H1 (cell line): ENCODE measurements around the gene UNK. TPM values are rescaled to one million over a fixed set of nuclear protein-coding genes. Genes with fewer than 3 reads are reported as not detected.

ENCODE experiments used
- CTCF ChIA-PET: fragments of 300-600 bp; sonication (Branson Sonifier 250); formaldehyde crosslinking; loops from one replicate; lab custom pipeline; 2021; ENCODE audit not compliant: partially characterized antibody; lab: Charles Lee
- POLR2A ChIA-PET: fragments of 300-600 bp; sonication (Branson Sonifier 250); formaldehyde crosslinking; loops from one replicate; lab custom pipeline; 2021; ENCODE audit warnings: inconsistent platforms; ENCODE audit not compliant: partially characterized antibody; lab: Charles Lee
- DNase-seq, 2 experiments: peaks; one replicate each; pipeline versions ENCODE4 v3.0.0 to v3.0.0-alpha.2; 2010 to 2022; ENCODE audit warnings: low spot score in 2 of 2, low read depth in 1 of 2, mixed read lengths in 1 of 2
- FAIRE-seq: peaks from 2 replicates; lab custom pipeline; 2011; peaks lifted over from hg19 to GRCh38; lab: Jason Lieb, UNC
- H2AFZ ChIP-seq: 2 replicates; pipeline ENCODE4 v1.8.1; 2012; ENCODE audit warnings: low read length, inconsistent platforms
- H2AK5ac ChIP-seq: 2 replicates; pipeline ENCODE4 v1.6.1; 2013; ENCODE audit warnings: low read depth, low read length
- H2BK120ac ChIP-seq: replicated peaks from 2 replicates; pipeline ENCODE3; 2013; ENCODE audit warnings: low read depth, low read length, inconsistent platforms
- H2BK12ac ChIP-seq: 2 replicates; pipeline ENCODE4 v1.6.1; 2013; ENCODE audit warnings: low read depth, low read length
- H2BK15ac ChIP-seq: 2 replicates; pipeline ENCODE4 v1.6.1; 2013; ENCODE audit warnings: low read length
- H2BK20ac ChIP-seq: 2 replicates; pipeline ENCODE4 v1.6.1; 2013; ENCODE audit warnings: low read length
- H2BK5ac ChIP-seq: 2 replicates; pipeline ENCODE4 v1.6.1; 2013; ENCODE audit warnings: low read depth, low read length
- H3K14ac ChIP-seq: 2 replicates; pipeline ENCODE4 v1.6.1; 2013; ENCODE audit warnings: inconsistent platforms; ENCODE audit not compliant: insufficient read length
- H3K18ac ChIP-seq: 2 replicates; pipeline ENCODE4 v1.6.1; 2013; ENCODE audit warnings: low read length; ENCODE audit errors: extremely low read depth
- H3K23ac ChIP-seq: 2 replicates; pipeline ENCODE4 v1.6.1; 2013; ENCODE audit warnings: inconsistent platforms; ENCODE audit not compliant: insufficient read length
- H3K23me2 ChIP-seq: 2 replicates; pipeline ENCODE4 v1.6.1; 2013; ENCODE audit warnings: low read depth, low read length
- H3K27ac ChIP-seq: 2 replicates; pipeline ENCODE4 v1.6.1; 2011; ENCODE audit warnings: low read depth, low read length, inconsistent platforms
- H3K27me3 ChIP-seq, 4 experiments: replicated peaks in 1 of 4; 1 replicate in 1 of 4; 2 replicates in 3 of 4; pipeline versions ENCODE4 v1.6.1 to v1.8.1; 2011 to 2013; ENCODE audit warnings: low read length in 3 of 4, mild to moderate bottlenecking in 3 of 4, inconsistent platforms in 2 of 4, mixed read lengths in 2 of 4, moderate library complexity in 1 of 4; ENCODE audit not compliant: control insufficient read depth in 3 of 4, insufficient read depth in 3 of 4; ENCODE audit errors: extremely low read depth in 1 of 4
- H3K36me3 ChIP-seq, 4 experiments: 2 replicates each; pipeline versions ENCODE4 v1.6.1 to v1.8.1; 2011 to 2013; ENCODE audit warnings: mild to moderate bottlenecking in 4 of 4, low read length in 3 of 4, moderate library complexity in 2 of 4, control low read depth in 1 of 4, inconsistent platforms in 1 of 4; ENCODE audit not compliant: insufficient read depth in 4 of 4, control insufficient read depth in 2 of 4
- H3K4ac ChIP-seq: replicated peaks from 2 replicates; pipeline ENCODE3; 2013; ENCODE audit warnings: low read length, low read depth, mixed read lengths, inconsistent platforms; ENCODE audit not compliant: insufficient read length
- H3K4me1 ChIP-seq, 4 experiments: replicated peaks in 1 of 4; 1 replicate in 1 of 4; 2 replicates in 3 of 4; pipeline versions ENCODE4 v1.6.1 to v1.8.1; 2011 to 2013; ENCODE audit warnings: low read length in 3 of 4, inconsistent platforms in 2 of 4, mixed read lengths in 1 of 4; ENCODE audit not compliant: insufficient read depth in 4 of 4, control insufficient read depth in 3 of 4
- H3K4me2 ChIP-seq, 2 experiments: 2 replicates each; pipeline versions ENCODE4 v1.6.1 to v1.8.1; 2011 to 2013; ENCODE audit warnings: low read depth in 2 of 2, low read length in 2 of 2, control low read depth in 1 of 2, inconsistent platforms in 1 of 2, mild to moderate bottlenecking in 1 of 2; ENCODE audit not compliant: insufficient read depth in 1 of 2
- H3K4me3 ChIP-seq, 4 experiments: fragments of 200-600, 300-600 bp in 1 of 4; sonication (generic), shearing (Covaris generic), sonication (Bioruptor Twin) in 1 of 4; 2 replicates each; pipeline versions ENCODE4 v1.5.1 to v1.8.1; 2011 to 2016; ENCODE audit warnings: low read length in 4 of 4, low read depth in 3 of 4, control low read depth in 2 of 4, inconsistent platforms in 2 of 4, mild to moderate bottlenecking in 2 of 4, mixed read lengths in 1 of 4, moderate library complexity in 1 of 4; ENCODE audit not compliant: insufficient read depth in 2 of 4; ENCODE audit errors: extremely low read depth in 1 of 4
- H3K56ac ChIP-seq: replicated peaks from 2 replicates; pipeline ENCODE3; 2013; ENCODE audit warnings: low read depth, mild to moderate bottlenecking, mixed read lengths, low read length, inconsistent platforms; ENCODE audit not compliant: insufficient read length
- H3K79me1 ChIP-seq: 2 replicates; pipeline ENCODE4 v1.6.1; 2013; ENCODE audit warnings: low read depth, low read length, control low read depth
- H3K79me2 ChIP-seq, 2 experiments: 2 replicates each; pipeline versions ENCODE4 v1.6.1 to v1.8.1; 2012 to 2013; ENCODE audit warnings: low read length in 2 of 2, mild to moderate bottlenecking in 2 of 2, inconsistent platforms in 1 of 2; ENCODE audit not compliant: insufficient read depth in 2 of 2, control insufficient read depth in 1 of 2
- H3K9ac ChIP-seq, 4 experiments: replicated peaks in 1 of 4; 1 replicate in 1 of 4; 2 replicates in 3 of 4; pipeline versions ENCODE4 v1.6.1 to v1.8.1; 2011 to 2013; ENCODE audit warnings: low read depth in 3 of 4, low read length in 3 of 4, control low read depth in 2 of 4, mild to moderate bottlenecking in 2 of 4, moderate library complexity in 2 of 4, inconsistent platforms in 1 of 4; ENCODE audit errors: extremely low read depth in 1 of 4
- H3K9me3 ChIP-seq, 2 experiments: 2 replicates each; pipeline versions ENCODE4 v1.6.1 to v1.8.1; 2012 to 2013; ENCODE audit warnings: mild to moderate bottlenecking in 2 of 2, moderate library complexity in 2 of 2, control low read depth in 1 of 2, inconsistent platforms in 1 of 2, low read depth in 1 of 2, low read length in 1 of 2, mixed read lengths in 1 of 2; ENCODE audit not compliant: insufficient read depth in 2 of 2
- H4K20me1 ChIP-seq, 2 experiments: replicated peaks in 1 of 2; 2 replicates each; pipeline versions ENCODE3 to v1.8.1; 2011 to 2013; ENCODE audit warnings: inconsistent platforms in 2 of 2, low read length in 2 of 2, mild to moderate bottlenecking in 1 of 2; ENCODE audit not compliant: insufficient read depth in 2 of 2, control insufficient read depth in 1 of 2
- H4K5ac ChIP-seq: 2 replicates; pipeline ENCODE4 v1.6.1; 2013; ENCODE audit warnings: low read length, low read depth, mixed read lengths, inconsistent platforms; ENCODE audit not compliant: insufficient read length
- H4K8ac ChIP-seq: 2 replicates; pipeline ENCODE4 v1.8.0; 2013; ENCODE audit warnings: mild to moderate bottlenecking, moderate library complexity, low read length, inconsistent platforms; ENCODE audit not compliant: insufficient read depth; ENCODE audit errors: extremely low read depth
- H4K91ac ChIP-seq: replicated peaks from 2 replicates; pipeline ENCODE3; 2013; ENCODE audit warnings: low read length, mixed read lengths, inconsistent platforms; ENCODE audit not compliant: insufficient read length
- BACH1 ChIP-seq: IDR thresholded peaks from 2 replicates; pipeline ENCODE4 v1.6.1; 2012; ENCODE audit warnings: low read length, improper control_type of control experiment
- BCL11A ChIP-seq, 2 experiments: IDR thresholded peaks; one replicate each; pipeline ENCODE4 v1.6.1; 2011; ENCODE audit warnings: low read depth in 2 of 2, low read length in 2 of 2, mild to moderate bottlenecking in 2 of 2
- FOSL1 ChIP-seq: IDR thresholded peaks from 2 replicates; pipeline ENCODE4 v1.6.1; 2011; ENCODE audit warnings: mild to moderate bottlenecking, low read depth, low read length, moderate library complexity; ENCODE audit not compliant: insufficient read depth
- SP4 ChIP-seq: IDR thresholded peaks from 2 replicates; pipeline ENCODE4 v1.6.1; 2012; ENCODE audit warnings: low read length, inconsistent platforms
- whole genome bisulfite sequencing, 2 experiments: shearing (Covaris generic) in 1 of 2; methylation state at CpG; one replicate each; pipeline versions ENCODE4 v1.1.6 to v1.1.7; 2013 to 2015; ENCODE audit warnings: low lambda C conversion rate in 2 of 2, mixed read lengths in 2 of 2, inconsistent platforms in 1 of 2, low coverage in 1 of 2, missing lambda C conversion rate in 1 of 2; ENCODE audit not compliant: insufficient replicate concordance in 2 of 2, insufficient coverage in 1 of 2, insufficient read length in 1 of 2; ENCODE audit errors: extremely low coverage in 1 of 2, missing lambda C conversion rate in 1 of 2; 5-methylcytosine and 5-hydroxymethylcytosine counted together
- polyA plus RNA-seq, 7 experiments: library from polyadenylated mRNA; depleted of rRNA in 3 of 7; stranded (reverse) in 5 of 7; unstranded in 2 of 7; fragments of >200 nt in 5 of 7; fragments of 200-250 nt in 2 of 7; gene quantifications; 1 replicate in 5 of 7; 2 replicates in 1 of 7; 4 replicates in 1 of 7; pipeline versions ENCODE4 v1.2.1 to v1.2.3, GENCODE V29; 2011 to 2013; ENCODE audit warnings: missing spikeins in 2 of 7, mixed read lengths in 2 of 7
- total RNA-seq: library from RNA; stranded (reverse); fragmentation: NEBNext Ultra II Directional; extraction: Animal tissue kit (Norgen Biotek cat#: 25700); gene quantifications from 2 replicates; pipeline ENCODE4 v1.2.1, GENCODE V29; 2021

Gene UNK
- total and polyA plus RNA-seq, 2 of the 8 experiments (the other 6 are each of a cell fraction or from before 2014, with no cell fraction given): 24.2 to 33.3 TPM

GRCh38 chr17:75793460-75793859 is 8.9 kb downstream of the UNK start:
- Histone ChIP-seq H3K4me3 (no peak overlapping the region), H4K91ac (no peak overlapping the region), H3K14ac (no peak overlapping the region), H2AFZ (no peak overlapping the region), H2BK5ac (no peak overlapping the region), H4K5ac (no peak overlapping the region), H2BK20ac (no peak overlapping the region), H2BK12ac (no peak overlapping the region), H3K56ac (no peak overlapping the region), H4K20me1 (peaks cover 2 to 18% of the 10 kb centered on the region in 2 experiments), H3K9me3 (no peaks in the 10 kb centered on the region), H3K9ac (no peak overlapping the region), H2AK5ac (no peak overlapping the region), H4K8ac (no peak overlapping the region), H3K36me3 (peaks cover 4 to 29% (median 16%) of the 10 kb centered on the region in 4 experiments; a peak in 7 of 8 replicates), H3K27me3 (no peaks in the 10 kb centered on the region), H3K4me2 (no peak overlapping the region), H2BK120ac (no peak overlapping the region), H3K23me2 (no peaks in the 10 kb centered on the region), H3K27ac (no peak overlapping the region), H2BK15ac (no peak overlapping the region), H3K79me2 (peaks cover 0 to 69% of the 10 kb centered on the region in 2 experiments; a peak in 3 of 4 replicates), H3K79me1 (peaks cover 8% of the 10 kb centered on the region), H3K18ac (no peak overlapping the region), H3K4ac (no peak overlapping the region), H3K23ac (no peak overlapping the region), H3K4me1 (no peaks in the 10 kb centered on the region)
- 89% methylated on average over 1 of the region's 1 CpG; no CpG with 5 or more reads in 1 of the 2 experiments for WGBS, 2 experiments
- ChIA-PET POLR2A (interaction anchor here (1.6 to 6.6 kb wide), 3 partner anchors 8 to 17 kb away, joined by 3 to 52 read pairs (median 24); partner anchors contain the start of gene UNK), CTCF (interaction anchor here (1.1 to 2.4 kb wide), 3 partner anchors 10 to 37 kb away, joined by 3 to 10 read pairs (median 5); no protein-coding TSS in a partner anchor)
- no peak for FAIRE-seq
- DNase-seq: no peak
- TF ChIP-seq BCL11A (IDR thresholded peaks at IDR 0.05; ENCODE audit: low read depth in 2 of 2, low read length in 2 of 2) (no peak), SP4 (no peak), BACH1 (no peak), FOSL1 (no peak)
